ENCODE measurements around the gene ZNF503.

DNA sequence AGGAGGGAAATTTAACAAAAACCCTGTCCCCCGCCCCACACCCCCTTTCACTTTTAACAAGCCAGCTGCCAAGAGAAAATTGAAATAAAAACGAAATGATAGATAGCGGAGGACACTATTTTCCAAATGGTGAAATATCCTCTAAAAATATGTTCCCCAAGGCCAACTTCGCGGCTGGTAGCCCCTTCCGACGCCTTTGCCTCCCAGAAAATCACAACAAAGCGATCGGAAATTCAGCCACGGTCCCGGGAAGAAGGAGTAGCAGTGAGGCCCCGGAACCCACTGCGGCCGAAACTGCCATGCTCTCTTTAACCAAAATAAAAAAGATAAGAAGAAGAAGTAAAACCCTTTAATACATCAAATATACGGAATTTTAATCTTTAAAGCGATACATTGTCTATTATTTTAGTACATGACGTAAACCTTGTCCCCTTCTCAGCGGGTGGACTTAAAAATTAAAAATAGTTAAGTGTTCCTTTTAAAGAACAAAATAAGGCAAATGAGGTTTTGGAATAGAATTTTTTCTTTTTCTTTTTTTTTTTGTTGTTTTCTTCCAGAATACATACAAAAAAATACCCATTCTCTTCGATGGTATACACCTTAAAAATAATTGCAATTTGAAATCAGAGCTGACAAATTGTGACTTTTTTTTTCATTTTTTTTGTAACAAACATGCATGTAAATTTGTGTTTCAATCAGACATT is 3.9 kb downstream of the ZNF503 start:
- TF ChIP-seq, protein P1, sequence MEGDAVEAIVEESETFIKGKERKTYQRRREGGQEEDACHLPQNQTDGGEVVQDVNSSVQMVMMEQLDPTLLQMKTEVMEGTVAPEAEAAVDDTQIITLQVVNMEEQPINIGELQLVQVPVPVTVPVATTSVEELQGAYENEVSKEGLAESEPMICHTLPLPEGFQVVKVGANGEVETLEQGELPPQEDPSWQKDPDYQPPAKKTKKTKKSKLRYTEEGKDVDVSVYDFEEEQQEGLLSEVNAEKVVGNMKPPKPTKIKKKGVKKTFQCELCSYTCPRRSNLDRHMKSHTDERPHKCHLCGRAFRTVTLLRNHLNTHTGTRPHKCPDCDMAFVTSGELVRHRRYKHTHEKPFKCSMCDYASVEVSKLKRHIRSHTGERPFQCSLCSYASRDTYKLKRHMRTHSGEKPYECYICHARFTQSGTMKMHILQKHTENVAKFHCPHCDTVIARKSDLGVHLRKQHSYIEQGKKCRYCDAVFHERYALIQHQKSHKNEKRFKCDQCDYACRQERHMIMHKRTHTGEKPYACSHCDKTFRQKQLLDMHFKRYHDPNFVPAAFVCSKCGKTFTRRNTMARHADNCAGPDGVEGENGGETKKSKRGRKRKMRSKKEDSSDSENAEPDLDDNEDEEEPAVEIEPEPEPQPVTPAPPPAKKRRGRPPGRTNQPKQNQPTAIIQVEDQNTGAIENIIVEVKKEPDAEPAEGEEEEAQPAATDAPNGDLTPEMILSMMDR (IDR thresholded peaks at IDR 0.05) = no peak
- TF ChIP-seq POLR2A (IDR thresholded peaks at IDR 0.05; ENCODE audit: low read length) = no peak
- no peak for TF ChIP-seq EP300 (IDR thresholded peaks at IDR 0.05)

Measured in A549 (cell line).